GM19043 (cell line): ENCODE results near the gene SEMA4G.
"Not testable (repeated sequence)": the region's sequence is repeated elsewhere in the genome, so short reads cannot be mapped to it uniquely, and the experiment has no call there.

Experiments
- ATAC-seq: cut with Tn5 transposase; IDR thresholded peaks from one replicate; pipeline ENCODE4 v1.9.1; 2021; ENCODE audit warnings: low read depth; ENCODE audit not compliant: unreplicated experiment

The SEMA4G gene

GRCh38 chr10:100970076-100970913 lies 991 bp downstream of the SEMA4G start:
- ATAC-seq: no peak

DNA sequence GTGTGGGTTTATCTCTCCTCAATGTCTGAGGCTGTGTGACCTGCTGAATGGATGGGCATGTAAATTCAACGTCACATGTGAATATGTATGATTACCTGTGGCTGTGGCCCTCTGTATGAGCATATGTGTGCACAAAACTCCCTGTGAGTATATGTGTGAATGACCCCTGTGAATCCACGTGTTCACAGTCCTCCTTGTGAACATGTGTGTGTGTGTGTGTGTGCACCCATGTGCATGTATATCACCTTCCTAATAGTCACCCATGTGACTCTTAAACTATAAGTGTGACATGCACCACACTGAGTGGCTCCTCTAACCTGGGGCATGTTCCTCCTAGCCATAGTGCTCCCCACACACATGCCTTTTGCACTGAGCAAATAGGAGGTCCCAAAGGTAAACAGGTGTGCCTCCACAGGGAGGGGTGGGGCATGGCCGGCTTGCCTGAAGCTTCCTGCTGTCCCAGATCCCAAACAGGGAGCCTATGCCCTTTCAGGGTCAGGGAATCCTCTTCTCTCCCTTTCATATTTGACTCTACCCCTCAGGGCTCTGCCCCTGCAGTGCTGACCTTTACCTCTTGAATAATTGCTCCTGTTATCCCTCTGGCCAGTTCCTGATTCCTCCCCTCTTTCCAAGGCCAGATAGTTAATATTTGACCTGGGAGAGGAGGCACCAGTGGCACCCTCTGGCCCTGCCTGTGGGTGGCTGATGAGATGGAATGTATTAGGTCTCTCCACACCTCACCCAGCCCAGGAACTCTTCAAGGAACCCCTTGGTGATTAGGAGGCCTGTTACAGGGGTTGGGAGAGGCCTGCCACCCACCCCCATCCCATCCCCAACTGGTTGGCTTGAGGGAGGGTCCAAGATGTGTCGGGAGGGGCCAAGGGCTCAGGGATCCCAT lies 1.9 kb downstream of the SEMA4G start:
- no peak for ATAC-seq

- no peak for ATAC-seq
These were observed 3.0 kb downstream of the SEMA4G start for GRCh38 chr10:100972115-100972903.

- no peak for ATAC-seq
These were observed 3.7 kb downstream of the SEMA4G start for GRCh38 chr10:100972904-100973535.

DNA sequence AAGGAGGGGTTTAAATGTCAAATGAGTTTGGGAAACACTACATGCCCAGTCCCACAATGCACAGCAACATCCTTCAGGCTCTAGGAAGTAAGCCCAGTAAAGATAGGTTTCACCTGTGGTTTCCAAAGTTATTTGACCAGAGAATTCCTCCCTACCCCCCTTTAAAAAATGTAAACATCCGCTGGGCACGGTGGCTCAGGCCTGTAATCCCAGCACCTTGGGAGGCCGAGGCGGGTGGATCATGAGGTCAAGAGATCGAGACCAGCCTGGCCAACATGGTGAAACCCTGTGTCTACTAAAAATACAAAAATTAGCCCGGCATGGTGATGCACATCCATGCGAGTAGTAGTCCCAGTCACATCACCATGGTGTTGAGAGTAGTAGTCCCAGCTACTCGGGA lies 6.1 kb downstream of the SEMA4G start:
- ATAC-seq: not testable (repeated sequence)

GRCh38 chr10:100976906-100977305 lies 7.6 kb downstream of the SEMA4G start:
- ATAC-seq: no peak

DNA sequence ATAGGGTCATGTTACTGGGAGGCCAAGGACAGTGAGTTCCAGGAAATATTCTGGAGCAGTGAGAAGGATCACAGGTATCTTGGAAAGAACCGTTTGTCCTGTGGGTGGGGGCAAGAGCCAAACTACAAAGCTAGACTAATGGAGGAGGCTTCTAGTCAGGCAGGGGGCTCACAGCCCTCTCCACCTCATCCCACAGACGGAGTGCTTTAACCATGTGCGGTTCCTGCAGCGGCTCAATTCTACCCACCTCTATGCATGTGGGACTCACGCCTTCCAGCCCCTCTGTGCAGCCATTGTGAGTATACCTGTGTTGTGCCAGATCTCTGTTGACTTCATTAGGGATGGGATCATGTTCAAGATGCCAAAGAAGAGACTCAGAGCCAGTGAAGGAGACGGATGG lies 8.1 kb downstream of the SEMA4G start:
- no peak for ATAC-seq

GRCh38 chr10:100978121-100978900 lies 9.0 kb downstream of the SEMA4G start:
- no peak for ATAC-seq

- ATAC-seq: no peak
These were observed 9.5 kb downstream of the SEMA4G start for GRCh38 chr10:100978901-100979195.

DNA sequence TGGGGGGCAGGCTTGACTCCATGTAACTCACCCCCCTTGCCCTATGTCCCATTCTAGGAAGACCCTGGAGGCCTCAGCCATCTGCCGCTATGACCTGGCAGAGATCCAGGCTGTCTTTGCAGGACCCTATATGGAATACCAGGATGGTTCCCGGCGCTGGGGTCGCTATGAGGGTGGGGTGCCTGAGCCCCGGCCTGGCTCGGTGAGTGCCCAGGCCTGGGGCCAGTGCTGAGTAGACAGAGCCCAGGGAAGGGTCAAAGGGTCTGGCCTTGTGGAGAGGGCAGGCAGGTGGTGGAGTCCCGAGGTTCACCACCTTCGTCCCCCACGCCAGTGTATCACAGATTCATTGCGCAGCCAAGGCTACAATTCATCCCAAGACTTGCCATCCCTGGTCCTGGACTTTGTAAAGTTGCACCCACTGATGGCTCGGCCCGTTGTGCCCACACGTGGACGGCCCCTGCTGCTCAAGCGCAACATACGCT lies 10.5 kb downstream of the SEMA4G start:
- ATAC-seq: no peak

GRCh38 chr10:100980311-100980710 lies 11.0 kb downstream of the SEMA4G start:
- ATAC-seq: no peak

DNA sequence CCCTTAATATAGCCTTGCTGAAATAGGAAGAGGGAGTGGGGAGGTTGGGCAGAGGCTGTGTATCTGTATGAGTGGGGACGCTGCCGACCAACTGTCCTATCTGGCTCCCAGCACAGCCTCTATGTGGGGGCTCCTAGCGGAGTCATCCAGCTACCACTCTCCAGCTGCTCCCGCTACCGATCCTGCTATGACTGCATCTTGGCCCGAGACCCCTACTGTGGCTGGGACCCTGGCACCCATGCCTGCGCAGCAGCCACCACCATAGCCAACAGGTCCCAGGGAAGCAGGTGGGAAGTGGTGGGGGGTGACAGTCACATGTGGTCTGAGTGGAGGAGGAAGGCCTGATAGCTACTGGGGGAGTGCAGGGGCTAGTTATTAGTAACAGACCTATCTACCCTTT lies 11.4 kb downstream of the SEMA4G start:
- ATAC-seq: no peak

- no peak for ATAC-seq
These were observed 12.0 kb downstream of the SEMA4G start for GRCh38 chr10:100981178-100981772.

- no peak for ATAC-seq
These were observed 13.9 kb downstream of the SEMA4G start for GRCh38 chr10:100982916-100983830.

- no peak for ATAC-seq
These were observed 14.8 kb downstream of the SEMA4G start for GRCh38 chr10:100983868-100984671.

DNA sequence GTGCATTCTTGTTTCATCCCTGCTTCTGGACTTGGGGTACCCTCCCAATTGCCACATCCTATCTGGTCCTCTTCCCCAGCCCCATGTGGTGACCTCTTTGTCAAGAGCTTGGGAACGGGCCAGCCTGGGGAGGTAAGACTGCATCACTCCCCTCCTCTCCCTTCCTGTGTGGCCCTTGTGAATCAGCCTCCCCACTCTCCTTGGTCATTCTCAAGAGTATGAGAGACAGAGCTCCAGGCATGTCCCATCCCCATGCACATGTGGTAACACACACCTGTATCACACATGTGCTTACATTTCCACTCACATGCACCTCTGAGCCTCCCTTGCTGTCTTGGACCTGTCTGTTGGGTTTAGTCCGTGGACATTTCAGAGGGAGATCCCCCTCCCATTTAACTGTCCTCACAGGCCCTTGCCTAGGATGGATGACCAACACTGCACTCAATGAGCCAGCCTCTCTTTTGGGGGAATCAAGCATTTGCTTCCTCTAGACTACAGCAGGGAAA lies 15.4 kb downstream of the SEMA4G start:
- ATAC-seq: no peak

DNA sequence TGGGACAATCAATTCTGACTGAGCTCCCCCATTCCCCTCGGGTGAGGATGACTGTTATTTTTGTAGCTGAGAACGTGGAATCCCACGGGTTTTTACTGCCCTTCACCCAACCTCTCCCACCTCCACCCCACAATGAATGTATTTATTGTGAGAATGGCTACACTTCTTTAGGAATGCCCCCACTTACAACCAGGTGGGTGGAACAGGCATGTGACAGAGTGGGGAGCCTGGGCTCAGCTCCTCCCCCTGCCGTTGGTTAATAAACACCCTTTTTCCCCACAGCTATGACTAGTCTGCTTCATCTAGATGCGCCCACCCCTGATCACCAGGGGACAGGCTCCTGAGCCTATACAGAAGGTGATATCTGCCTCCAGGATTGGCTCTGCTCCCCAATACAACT lies 16.0 kb downstream of the SEMA4G start:
- ATAC-seq: no peak
